Heart left ventricle (tissue), 16 donors: Measurements from ENCODE around the gene RPL3. TPM values are rescaled to one million over a fixed set of nuclear protein-coding genes. Genes with fewer than 3 reads are reported as not detected.

Experiments
- ATAC-seq, 4 donors: fragments of 200-7000 bp; cut with Tn5 transposase; one replicate each; pipeline ENCODE4 v1.9.1; 2020 to 2022; ENCODE audit warnings: moderate library complexity in 4 of 4, mild to moderate bottlenecking in 3 of 4, moderate number of reproducible peaks in 1 of 4
- DNase-seq, 5 donors: peaks; one replicate each; pipeline ENCODE4 v3.0.0-alpha.2; 2020
- H3K27ac ChIP-seq, 12 donors: fragments of 200-600 bp; sonication (generic) in 4 of 12; one replicate each; pipeline versions ENCODE4 v1.5.0 to v1.8.0; 2016 to 2022; ENCODE audit warnings: mild to moderate bottlenecking in 2 of 12
- H3K27me3 ChIP-seq, 9 donors: fragments of 200-600 bp; sonication (generic) in 2 of 9; one replicate each; pipeline versions ENCODE4 v1.5.1 to v1.8.0; 2016 to 2022; ENCODE audit warnings: mild to moderate bottlenecking in 3 of 9
- H3K36me3 ChIP-seq, 9 donors: fragments of 200-600 bp; sonication (generic) in 2 of 9; one replicate each; pipeline versions ENCODE4 v1.5.0 to v1.8.0; 2018 to 2022; ENCODE audit warnings: mild to moderate bottlenecking in 2 of 9
- H3K4me1 ChIP-seq, 12 donors: fragments of 200-600 bp; sonication (generic) in 4 of 12; one replicate each; pipeline versions ENCODE4 v1.5.0 to v1.8.0; 2016 to 2022; ENCODE audit warnings: mild to moderate bottlenecking in 3 of 12
- H3K4me3 ChIP-seq, 12 donors: fragments of 200-600 bp; sonication (generic) in 4 of 12; one replicate each; pipeline versions ENCODE4 v1.5.0 to v1.8.0; 2017 to 2022; ENCODE audit warnings: mild to moderate bottlenecking in 9 of 12, moderate library complexity in 4 of 12
- H3K9me3 ChIP-seq, 12 donors: fragments of 200-600 bp; sonication (generic) in 4 of 12; one replicate each; pipeline versions ENCODE4 v1.5.0 to v1.8.0; 2016 to 2022; ENCODE audit warnings: mild to moderate bottlenecking in 1 of 12
- POLR2A ChIP-seq, 2 donors: fragments of 450-650 bp; IDR thresholded peaks; one replicate each; pipeline ENCODE4 v1.6.1; 2017; ENCODE audit warnings: antibody characterized with exemption in 2 of 2, mild to moderate bottlenecking in 2 of 2, moderate library complexity in 2 of 2
- WGBS, 4 donors: extraction: QIAGEN DNeasy Blood & Tissue Kit in 2 of 4; methylation state at CpG; one replicate each; pipeline versions ENCODE4 v1.1.5 to v1.1.7; 2013 to 2018; 5-methylcytosine and 5-hydroxymethylcytosine counted together
- intact Hi-C, 10 donors: fragments of 100-400 bp; cut with DNase I; formaldehyde crosslinking; loops; one replicate each; pipeline versions ENCODE4 v1.11.1 to v1.14.2; 2022
- polyA plus RNA-seq, 2 donors: library from polyadenylated mRNA; stranded (reverse); fragments of 200-250 nt; gene quantifications; one replicate each; pipeline ENCODE4 v1.2.3, GENCODE V29; 2013
- total RNA-seq, 9 donors: library from RNA; depleted of rRNA in 2 of 9; stranded (reverse); fragments of >200 nt in 2 of 9; fragmentation: NEBNext Ultra II Directional in 3 of 9; extraction: Animal tissue kit (Norgen Biotek cat#: 25700) in 3 of 9; gene quantifications; one replicate each; pipeline versions ENCODE4 v1.1.0 to v1.2.4, GENCODE V29; 2016 to 2023
- TF ChIP-seq, protein P1 (sequence below), 12 donors: fragments of 200-600 bp; sonication (generic) in 4 of 12; IDR thresholded peaks; one replicate each; pipeline versions ENCODE4 v1.5.0 to v1.8.0; 2018 to 2022; ENCODE audit warnings: antibody characterized with exemption in 12 of 12, mild to moderate bottlenecking in 5 of 12
- donor health status: ischemic (EF 13 %, LVEDD 7.1; RV severe dilation, severe dysfunction).
- donor health status: healthy with polysubstance abuse.
- donor health status: DM: no; HTN: yes; CAD: no.
- donor health status: DM: no; HTN: no; CAD: no.
- donor health status: ischemic (EF 25% LVEDD 6.9; RV normal size, moderate dysfunction).
- donor health status: ischemic (EF 25% LVEDD 5.7; RV mildly dilated, moderate dysfunction).
- donor health status: healthy.
- donor health status: DM: yes; HTN: yes; CAD: no.
- donor health status: ischemic (EF 35%, LVEDD 5.7; RV mildly dilated, moderate dysfunction).
- donor health status: nonischemic (EF 11% LVEDD 7.7; RV severe dilation, severe dysfunction).
- donor health status: DM: yes; HTN: yes; CAD: no.
- donor health status: PGD.
- donor health status: ischemic (EF 29% LVEDD 5.4; RV normal size, mild dysfunction).
- donor health status: nonischemic (EF 23%, LVEDD 6.1; RV moderate dilation, normal function).

The RPL3 gene
- total and polyA plus RNA-seq, 11 donors, result 237 to 1,765 (median 336) TPM

DNA sequence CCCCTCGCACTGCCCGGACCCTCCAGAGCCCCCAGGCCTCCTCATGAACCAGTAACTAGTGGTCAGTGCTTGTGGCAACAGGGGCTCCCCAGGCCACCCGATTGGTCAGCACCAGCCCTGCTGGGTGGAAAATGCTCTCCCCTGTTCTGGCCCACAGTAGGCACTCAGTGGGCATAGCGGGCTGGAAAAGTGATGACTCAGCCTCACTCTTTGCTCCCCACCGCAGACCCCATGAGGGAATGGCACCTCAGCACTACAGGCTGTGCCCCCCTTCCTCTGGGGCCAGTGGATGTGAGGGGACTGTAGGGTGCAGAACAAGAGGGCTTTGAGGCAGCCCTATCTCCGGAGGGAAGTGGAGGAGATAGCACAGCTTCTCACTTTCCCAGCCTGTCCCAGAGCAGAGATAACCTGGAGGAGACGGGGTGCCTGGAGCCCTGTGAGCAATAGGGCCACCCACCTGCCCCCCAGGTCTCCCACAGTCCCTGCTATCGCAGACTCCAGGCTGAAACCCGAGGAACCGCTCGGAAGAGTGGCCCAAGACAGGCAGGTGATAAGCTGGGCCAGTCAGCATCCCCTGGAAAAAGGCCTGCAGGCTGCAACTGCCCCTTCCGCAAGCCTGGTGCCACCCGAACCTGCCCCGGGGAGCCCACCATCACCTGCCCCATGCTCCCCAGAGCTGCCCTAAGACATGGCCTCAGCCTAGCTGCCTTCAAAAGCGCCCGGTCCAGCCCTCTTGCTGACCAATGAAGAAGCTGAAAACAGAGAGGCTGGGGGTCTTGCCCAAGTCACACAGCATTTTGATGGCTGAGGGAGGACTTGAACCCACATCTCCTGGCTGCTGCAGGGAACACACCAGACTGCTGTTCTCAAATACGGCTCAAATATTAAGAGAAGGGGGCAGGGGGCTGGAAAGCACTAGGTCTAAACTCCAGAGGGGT, 45.2 kb downstream of the RPL3 start:
- intact Hi-C loops, result no loop called here
- H3K4me3 ChIP-seq, result no peak overlapping the region
- H3K9me3 ChIP-seq, result peaks cover 0 to 13% (median 3%) of the 10 kb centered on the region in 12 donors
- H3K27ac ChIP-seq, result no peak overlapping the region
- WGBS, 4 donors, result 80 to 84% (median 82%) methylated on average over 9 to 17 of the region's 17 CpGs
- ATAC-seq, result no peak
- H3K4me1 ChIP-seq, result peaks cover 0 to 48% (median 16%) of the 10 kb centered on the region in 12 donors
- no peak for DNase-seq
- no peaks in the 10 kb centered on the region for H3K27me3 ChIP-seq
- TF ChIP-seq, protein P1, sequence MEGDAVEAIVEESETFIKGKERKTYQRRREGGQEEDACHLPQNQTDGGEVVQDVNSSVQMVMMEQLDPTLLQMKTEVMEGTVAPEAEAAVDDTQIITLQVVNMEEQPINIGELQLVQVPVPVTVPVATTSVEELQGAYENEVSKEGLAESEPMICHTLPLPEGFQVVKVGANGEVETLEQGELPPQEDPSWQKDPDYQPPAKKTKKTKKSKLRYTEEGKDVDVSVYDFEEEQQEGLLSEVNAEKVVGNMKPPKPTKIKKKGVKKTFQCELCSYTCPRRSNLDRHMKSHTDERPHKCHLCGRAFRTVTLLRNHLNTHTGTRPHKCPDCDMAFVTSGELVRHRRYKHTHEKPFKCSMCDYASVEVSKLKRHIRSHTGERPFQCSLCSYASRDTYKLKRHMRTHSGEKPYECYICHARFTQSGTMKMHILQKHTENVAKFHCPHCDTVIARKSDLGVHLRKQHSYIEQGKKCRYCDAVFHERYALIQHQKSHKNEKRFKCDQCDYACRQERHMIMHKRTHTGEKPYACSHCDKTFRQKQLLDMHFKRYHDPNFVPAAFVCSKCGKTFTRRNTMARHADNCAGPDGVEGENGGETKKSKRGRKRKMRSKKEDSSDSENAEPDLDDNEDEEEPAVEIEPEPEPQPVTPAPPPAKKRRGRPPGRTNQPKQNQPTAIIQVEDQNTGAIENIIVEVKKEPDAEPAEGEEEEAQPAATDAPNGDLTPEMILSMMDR (IDR thresholded peaks at IDR 0.05), result no peak
- TF ChIP-seq POLR2A (IDR thresholded peaks at IDR 0.05), result no peak
- H3K36me3 ChIP-seq, result no peaks in the 10 kb centered on the region

DNA sequence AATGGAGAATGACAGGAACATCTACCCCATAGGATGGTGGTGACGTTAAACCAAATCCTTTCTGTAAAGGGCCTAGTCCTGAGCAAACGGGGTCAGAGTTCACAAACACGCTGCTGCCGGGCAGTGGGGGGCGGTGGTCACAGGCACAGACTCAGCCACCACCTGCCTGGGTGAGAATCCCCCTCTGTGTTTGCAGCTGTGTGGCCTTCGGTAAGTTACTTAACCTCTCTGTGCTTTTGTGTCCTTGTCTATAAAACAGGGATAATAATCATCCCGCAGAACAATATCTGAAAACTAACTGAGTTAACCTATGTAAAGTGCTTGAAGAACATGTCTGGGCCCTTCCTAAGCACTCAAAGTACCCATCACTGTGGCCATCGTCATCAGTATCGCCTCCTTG, 48.6 kb downstream of the RPL3 start:
- Histone ChIP-seq H3K4me3 (no peak overlapping the region), H3K4me1 (peaks cover 0 to 48% (median 28%) of the 10 kb centered on the region in 12 donors), H3K27me3 (no peaks in the 10 kb centered on the region), H3K27ac (peak overlapping the region in 8 of 12 donors; percentile 60 to 81 (median 74)), H3K36me3 (no peaks in the 10 kb centered on the region), H3K9me3 (peaks cover 0 to 8% (median 2%) of the 10 kb centered on the region in 12 donors)
- WGBS, 4 donors, result 92 to 96% (median 95%) methylated on average over 9 of the region's 9 CpGs
- intact Hi-C loops, result no loop called here
- TF ChIP-seq, protein P1 (IDR thresholded peaks at IDR 0.05), result no peak
- no peak for TF ChIP-seq POLR2A (IDR thresholded peaks at IDR 0.05)
- no peak for DNase-seq
- ATAC-seq, result no peak

DNA sequence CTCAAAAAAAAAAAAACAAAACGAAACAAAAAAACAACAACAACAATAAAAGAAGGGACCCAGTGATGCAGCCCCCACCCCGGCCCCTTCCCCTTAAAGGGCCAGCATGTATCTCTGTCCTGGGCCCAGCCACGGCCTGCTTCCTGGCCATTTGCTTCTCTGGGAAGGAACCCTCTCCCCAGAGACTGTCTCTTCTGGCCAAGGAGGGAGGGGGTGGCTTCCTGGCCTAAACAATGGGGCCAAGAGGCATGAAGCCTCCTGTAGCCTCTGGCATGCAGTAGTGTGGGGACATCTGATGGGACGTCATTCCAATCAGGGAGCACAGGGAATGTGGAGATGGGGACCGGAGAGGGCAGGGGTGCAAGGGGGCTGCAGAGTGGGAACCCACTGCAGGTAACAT, 49.1 kb downstream of the RPL3 start:
- no peak for TF ChIP-seq POLR2A (IDR thresholded peaks at IDR 0.05)
- TF ChIP-seq, protein P1 (IDR thresholded peaks at IDR 0.05), result no peak
- Histone ChIP-seq H3K4me1 (peaks cover 0 to 49% (median 27%) of the 10 kb centered on the region in 12 donors), H3K4me3 (no peak overlapping the region), H3K27ac (peak overlapping the region in 11 of 12 donors; percentile 38 to 81 (median 72)), H3K9me3 (peaks cover 0 to 8% (median 2%) of the 10 kb centered on the region in 12 donors), H3K27me3 (no peaks in the 10 kb centered on the region), H3K36me3 (no peaks in the 10 kb centered on the region)
- peak in 4 of 5 donors; percentile 46 to 63 (median 58) for DNase-seq
- 39 to 68% (median 57%) methylated on average over 5 of the region's 5 CpGs for WGBS, 4 donors
- peak in 3 of 4 donors; percentile 35 to 66 (median 40) for ATAC-seq
- intact Hi-C loops, result no loop called here

DNA sequence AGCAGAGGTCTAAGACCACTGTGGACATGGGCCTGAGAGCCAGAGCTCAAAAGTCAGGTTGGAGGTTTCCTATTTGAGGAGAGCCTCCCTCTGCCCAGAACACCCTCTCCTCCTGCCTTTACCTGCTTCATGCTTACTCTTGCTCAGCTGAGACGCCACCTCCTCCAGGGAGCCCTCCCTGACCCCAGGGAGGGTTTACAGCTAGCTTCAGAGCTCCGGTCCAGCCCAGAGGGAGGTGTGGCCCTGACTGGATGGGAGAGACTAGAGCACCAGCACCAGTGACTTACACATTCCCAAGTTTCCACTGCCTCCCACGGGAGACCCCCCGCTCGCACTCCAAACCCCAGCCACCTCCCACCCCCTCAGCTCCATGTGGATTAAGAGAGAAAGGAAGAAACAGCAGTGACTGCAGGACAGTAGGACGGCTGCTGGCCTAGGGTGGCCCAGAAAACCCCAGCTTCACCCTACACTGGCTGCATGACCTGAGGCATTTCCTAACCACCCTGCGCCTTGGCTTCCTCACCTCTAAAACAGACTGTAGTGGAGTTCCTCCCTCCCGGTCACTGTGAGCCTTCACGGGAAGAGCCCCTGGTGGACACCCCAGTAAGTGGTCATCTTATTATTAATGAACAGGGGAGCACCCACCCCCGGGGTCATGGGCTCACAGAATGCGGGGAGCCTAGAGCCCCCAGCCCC, 50.2 kb downstream of the RPL3 start:
- no peaks in the 10 kb centered on the region for H3K36me3 ChIP-seq
- intact Hi-C loops, result no loop called here
- peak overlapping the region in 1 of 12 donors; percentile 5 for H3K4me3 ChIP-seq
- TF ChIP-seq, protein P1 (IDR thresholded peaks at IDR 0.05), result peak in 1 of 12 donors; percentile 11
- TF ChIP-seq POLR2A (IDR thresholded peaks at IDR 0.05), result no peak
- 64 to 76% (median 69%) methylated on average over 8 to 11 of the region's 11 CpGs for WGBS, 4 donors
- no peaks in the 10 kb centered on the region for H3K27me3 ChIP-seq
- H3K27ac ChIP-seq, result peak overlapping the region in 11 of 12 donors; percentile 38 to 81 (median 72)
- DNase-seq (peak in 1 of 5 donors; percentile 21), ATAC-seq (no peak)
- H3K9me3 ChIP-seq, result peaks cover 0 to 8% (median 2%) of the 10 kb centered on the region in 12 donors
- peaks cover 0 to 52% (median 27%) of the 10 kb centered on the region in 12 donors for H3K4me1 ChIP-seq
